Measurements from ENCODE around the gene MINK1.
"Not testable (repeated sequence)": the region's sequence is repeated elsewhere in the genome, so short reads cannot be mapped to it uniquely, and the experiment has no call there.

The MINK1 gene

DNA sequence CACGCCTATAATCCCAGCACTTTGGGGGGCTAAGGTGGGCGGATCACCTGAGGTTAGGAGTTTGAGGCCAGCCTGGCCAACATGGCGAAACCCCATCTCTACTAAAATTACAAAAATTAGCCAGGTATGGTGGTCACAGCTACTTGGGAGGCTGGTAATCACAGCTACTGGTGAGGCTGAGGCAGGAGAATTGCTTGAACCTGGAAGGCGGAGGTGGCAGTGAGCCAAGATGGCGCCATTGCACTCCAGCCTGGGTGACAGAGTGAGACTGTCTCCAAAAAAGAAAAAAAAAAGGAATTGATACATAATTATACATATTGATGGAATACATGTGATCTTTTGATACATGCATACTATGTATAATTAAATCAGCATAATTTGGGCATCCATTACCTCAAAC lies 34.4 kb downstream of the MINK1 start:
- in situ Hi-C loops (cut with MboI; ENCODE audit: low sequenced_read_pairs): not testable (repeated sequence)

DNA sequence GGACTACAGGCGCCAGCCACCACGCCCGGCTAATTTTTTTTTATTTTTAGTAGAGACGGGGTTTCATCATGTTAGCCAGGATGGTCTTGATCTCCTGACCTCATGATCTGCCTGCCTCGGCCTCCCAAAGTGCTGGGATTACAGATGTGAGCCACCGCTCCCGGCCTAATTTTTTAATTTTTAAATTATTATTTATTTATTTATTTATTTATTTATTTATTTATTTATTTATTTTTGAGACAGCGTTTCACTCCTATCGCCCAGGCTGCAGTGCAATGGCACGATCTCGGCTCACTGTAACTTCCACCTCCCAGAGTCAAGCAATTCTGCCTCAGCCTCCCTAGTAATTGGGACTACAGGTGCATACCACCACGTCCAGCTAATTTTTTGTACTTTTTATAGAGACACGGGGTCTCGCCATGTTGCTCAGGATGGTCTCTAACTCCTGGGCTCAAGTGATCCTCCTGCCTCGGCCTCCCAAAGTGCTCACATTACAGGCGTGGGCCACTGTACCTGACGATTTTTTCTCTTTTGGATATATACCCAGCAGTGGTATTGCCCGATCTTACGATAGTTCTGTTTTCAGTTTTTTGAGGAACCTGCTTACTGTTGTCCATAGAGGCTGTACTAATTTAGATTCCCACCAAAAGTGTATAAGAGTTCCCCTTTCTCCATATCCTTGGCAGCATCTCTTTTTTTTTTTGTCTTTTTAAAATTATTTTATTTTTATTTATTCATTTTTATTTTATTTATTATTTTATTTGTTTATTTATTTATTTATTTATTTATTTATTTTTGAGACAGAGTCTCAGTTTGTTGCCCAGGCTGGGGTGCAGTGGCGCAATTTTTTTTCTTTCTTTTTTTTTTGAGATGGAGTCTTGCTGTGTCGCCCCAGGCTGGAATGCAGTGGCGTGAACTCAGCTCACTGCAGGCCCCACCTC lies 36.2 kb downstream of the MINK1 start:
- in situ Hi-C loops (cut with MboI; ENCODE audit: low sequenced_read_pairs): not testable (repeated sequence)

GRCh38 chr17:4870855-4871254 lies 37.7 kb downstream of the MINK1 start:
- in situ Hi-C loops (cut with MboI; ENCODE audit: low sequenced_read_pairs): no loop called here

GRCh38 chr17:4872786-4873185 lies 39.6 kb downstream of the MINK1 start:
- in situ Hi-C loops (cut with MboI; ENCODE audit: low sequenced_read_pairs): no loop called here

DNA sequence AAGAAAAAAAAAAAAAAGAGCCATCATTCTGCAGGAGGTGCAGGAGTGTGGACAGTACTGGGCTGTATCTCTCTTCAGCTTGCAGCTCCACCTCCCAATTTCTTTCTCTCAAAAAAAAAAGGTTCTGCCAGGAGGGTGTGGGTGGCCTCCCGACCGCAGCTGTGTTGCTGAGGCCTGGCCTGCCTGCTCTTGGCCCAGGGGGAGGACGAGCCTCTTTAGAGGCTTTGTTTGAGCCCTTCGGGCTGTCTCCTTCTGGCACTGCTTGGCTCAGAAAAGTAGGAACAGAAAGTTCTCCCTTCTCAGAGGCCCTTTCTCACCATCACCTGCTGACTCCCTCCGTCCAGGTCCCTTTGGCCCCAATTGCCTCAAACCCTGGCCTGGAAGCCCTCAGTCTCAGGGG lies 43.9 kb downstream of the MINK1 start:
- in situ Hi-C loops (cut with MboI; ENCODE audit: low sequenced_read_pairs): no loop called here

DNA sequence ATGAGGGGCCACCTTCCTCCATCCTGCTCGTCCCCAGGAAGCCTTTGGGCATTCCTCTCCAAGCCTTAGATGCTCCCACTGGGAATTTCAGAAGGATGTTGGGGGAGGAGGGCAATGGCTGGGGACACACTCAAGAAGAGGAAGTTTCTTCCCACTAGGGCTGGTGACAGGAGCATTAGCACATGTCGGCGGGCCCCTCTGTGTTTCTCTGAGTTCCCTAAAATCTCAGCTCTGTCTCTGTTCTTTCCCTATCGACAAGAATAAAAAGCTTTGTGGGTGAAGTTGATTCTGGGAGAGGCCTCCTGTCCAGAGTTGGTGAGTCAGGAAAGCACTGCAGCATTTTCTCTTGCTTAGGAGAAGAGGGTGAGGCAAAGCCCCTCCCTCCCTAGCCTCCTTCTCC lies 46.5 kb downstream of the MINK1 start:
- in situ Hi-C loops (cut with MboI; ENCODE audit: low sequenced_read_pairs): no loop called here

GRCh38 chr17:4880857-4881256 lies 47.7 kb downstream of the MINK1 start:
- in situ Hi-C loops (cut with MboI; ENCODE audit: low sequenced_read_pairs): no loop called here

- in situ Hi-C loops (cut with MboI; ENCODE audit: low sequenced_read_pairs): no loop called here
Measured at GRCh38 chr17:4881761-4882555, 48.8 kb downstream of the MINK1 start.

DNA sequence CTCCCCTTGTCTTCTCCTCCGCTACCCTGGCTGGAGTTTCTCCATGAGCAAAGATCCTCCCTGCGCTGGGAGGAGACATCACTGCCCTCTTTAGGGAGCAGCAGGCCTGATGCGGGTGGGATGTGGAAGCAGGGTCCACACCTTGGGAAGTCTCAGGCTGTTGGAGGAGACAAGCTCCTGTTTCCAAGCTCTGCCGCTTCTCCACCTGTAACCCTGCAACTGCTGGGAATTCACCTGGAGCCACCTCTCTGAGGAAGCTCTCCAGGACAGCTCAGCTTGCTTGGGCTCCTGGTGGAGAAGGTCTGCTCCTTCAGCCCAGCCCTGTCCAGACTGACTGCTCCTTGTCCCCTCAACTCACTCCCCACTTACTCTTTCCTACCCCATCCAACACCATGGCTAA lies 51.3 kb downstream of the MINK1 start:
- in situ Hi-C loops (cut with MboI; ENCODE audit: low sequenced_read_pairs): no loop called here

- in situ Hi-C loops (cut with MboI; ENCODE audit: low sequenced_read_pairs): no loop called here
Measured at GRCh38 chr17:4886830-4887229, 53.7 kb downstream of the MINK1 start.

DNA sequence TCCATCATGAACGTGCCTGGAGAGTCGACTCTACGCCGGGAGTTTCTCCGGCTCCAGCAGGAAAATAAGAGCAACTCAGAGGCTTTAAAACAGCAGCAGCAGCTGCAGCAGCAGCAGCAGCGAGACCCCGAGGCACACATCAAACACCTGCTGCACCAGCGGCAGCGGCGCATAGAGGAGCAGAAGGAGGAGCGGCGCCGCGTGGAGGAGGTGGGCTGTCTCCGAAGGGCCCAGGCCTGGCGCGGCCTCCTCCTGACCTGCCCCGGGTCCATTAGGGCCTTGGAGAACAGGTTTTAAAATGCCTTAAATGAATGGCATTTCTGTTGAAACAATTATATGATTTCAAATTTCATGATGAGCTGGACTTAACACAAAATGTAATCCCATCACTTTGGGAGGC lies 54.4 kb downstream of the MINK1 start:
- in situ Hi-C loops (cut with MboI; ENCODE audit: low sequenced_read_pairs): no loop called here

- in situ Hi-C loops (cut with MboI; ENCODE audit: low sequenced_read_pairs): no loop called here
Measured at GRCh38 chr17:4891411-4892410, 58.6 kb downstream of the MINK1 start.

GRCh38 chr17:4892499-4893221 lies 59.5 kb downstream of the MINK1 start:
- in situ Hi-C loops (cut with MboI; ENCODE audit: low sequenced_read_pairs): no loop called here

- in situ Hi-C loops (cut with MboI; ENCODE audit: low sequenced_read_pairs): no loop called here
Measured at GRCh38 chr17:4893272-4893671, 60.1 kb downstream of the MINK1 start.

- in situ Hi-C loops (cut with MboI; ENCODE audit: low sequenced_read_pairs): no loop called here
Measured at GRCh38 chr17:4893721-4894560, 60.8 kb downstream of the MINK1 start.

GRCh38 chr17:4895121-4895520 lies 62.0 kb downstream of the MINK1 start:
- in situ Hi-C loops (cut with MboI; ENCODE audit: low sequenced_read_pairs): no loop called here

DNA sequence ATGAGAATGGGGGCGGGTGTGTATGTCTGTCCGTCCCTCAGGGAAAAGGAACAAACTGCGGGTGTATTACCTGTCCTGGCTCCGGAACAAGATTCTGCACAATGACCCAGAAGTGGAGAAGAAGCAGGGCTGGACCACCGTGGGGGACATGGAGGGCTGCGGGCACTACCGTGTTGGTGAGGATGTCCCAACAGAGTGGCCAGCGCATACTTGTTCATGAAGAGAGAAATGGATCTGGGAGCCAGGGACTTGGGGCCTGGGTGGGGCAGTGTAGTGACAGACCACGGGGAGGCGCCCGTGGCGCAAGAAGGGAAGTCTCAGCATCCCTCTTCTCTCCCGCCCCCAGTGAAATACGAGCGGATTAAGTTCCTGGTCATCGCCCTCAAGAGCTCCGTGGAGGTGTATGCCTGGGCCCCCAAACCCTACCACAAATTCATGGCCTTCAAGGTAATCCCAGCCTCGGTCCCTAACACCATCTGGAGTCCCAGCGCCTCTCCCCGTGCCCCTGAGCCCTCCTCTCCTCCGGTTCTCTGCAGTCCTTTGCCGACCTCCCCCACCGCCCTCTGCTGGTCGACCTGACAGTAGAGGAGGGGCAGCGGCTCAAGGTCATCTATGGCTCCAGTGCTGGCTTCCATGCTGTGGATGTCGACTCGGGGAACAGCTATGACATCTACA lies 62.7 kb downstream of the MINK1 start:
- in situ Hi-C loops (cut with MboI; ENCODE audit: low sequenced_read_pairs): no loop called here

- in situ Hi-C loops (cut with MboI; ENCODE audit: low sequenced_read_pairs): no loop called here
Measured at GRCh38 chr17:4896332-4897197, 63.4 kb downstream of the MINK1 start.

All from hTERT RPE-1 (cell line).